ENCODE measurements around the gene UAP1L1. TPM values are rescaled to one million over a fixed set of nuclear protein-coding genes. Genes with fewer than 3 reads are reported as not detected.
"Not testable (repeated sequence)": the region's sequence is repeated elsewhere in the genome, so short reads cannot be mapped to it uniquely, and the experiment has no call there.

Gene UAP1L1
- total RNA-seq, 3 donors from 2014 or later = 10.5 to 13.6 (median 12.8) TPM

DNA sequence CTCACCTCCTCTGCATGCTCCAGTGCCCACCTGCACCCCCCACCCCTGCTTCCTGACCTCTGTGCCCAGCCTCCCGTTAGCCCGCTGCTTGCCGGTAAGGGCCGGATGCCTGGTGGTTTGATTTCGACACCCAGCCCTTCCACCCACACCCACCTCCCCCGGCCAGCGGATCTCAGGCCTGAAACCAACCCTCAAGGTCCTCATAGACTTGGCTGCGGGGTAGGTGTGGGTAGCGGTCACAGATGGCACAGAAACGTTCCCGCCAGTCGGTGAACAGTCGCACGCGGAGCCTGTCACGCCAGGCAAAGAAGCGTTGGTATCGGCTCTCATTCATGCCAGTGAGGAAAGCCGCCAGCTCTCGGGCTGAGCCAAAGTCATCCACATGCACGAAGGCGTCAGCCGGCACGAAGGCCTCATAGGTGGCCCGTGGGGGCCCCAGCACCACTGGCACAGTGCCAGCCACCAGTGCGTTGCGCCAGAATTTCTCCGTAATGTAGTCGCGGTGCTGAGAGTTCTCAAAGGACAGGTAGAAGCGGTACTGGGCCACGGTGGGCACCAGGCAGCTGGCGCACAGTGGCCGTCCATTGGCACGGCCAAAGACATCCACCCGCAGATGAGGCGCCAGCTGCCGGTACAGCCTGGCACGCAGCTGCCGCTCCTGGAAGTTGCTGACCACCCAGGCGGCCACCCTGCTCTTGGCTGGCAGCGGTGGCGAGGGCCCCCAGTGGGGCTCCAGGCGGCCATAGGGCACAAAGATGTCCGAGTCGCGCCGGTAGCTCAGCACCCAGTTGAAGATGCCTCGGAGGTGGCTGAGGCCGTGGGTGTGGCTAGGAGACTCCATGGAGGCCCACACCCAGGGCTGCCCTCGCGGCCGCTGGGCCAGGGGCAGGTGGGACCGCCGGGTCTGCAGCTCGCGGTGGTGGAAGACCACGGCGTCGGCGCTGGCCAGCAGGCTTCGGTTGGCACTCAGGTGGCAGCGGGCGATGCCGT, 46.5 kb upstream of the UAP1L1 start:
- H3K4me1 ChIP-seq (ENCODE audit: low read depth) = peaks cover 54% of the 10 kb centered on the region

DNA sequence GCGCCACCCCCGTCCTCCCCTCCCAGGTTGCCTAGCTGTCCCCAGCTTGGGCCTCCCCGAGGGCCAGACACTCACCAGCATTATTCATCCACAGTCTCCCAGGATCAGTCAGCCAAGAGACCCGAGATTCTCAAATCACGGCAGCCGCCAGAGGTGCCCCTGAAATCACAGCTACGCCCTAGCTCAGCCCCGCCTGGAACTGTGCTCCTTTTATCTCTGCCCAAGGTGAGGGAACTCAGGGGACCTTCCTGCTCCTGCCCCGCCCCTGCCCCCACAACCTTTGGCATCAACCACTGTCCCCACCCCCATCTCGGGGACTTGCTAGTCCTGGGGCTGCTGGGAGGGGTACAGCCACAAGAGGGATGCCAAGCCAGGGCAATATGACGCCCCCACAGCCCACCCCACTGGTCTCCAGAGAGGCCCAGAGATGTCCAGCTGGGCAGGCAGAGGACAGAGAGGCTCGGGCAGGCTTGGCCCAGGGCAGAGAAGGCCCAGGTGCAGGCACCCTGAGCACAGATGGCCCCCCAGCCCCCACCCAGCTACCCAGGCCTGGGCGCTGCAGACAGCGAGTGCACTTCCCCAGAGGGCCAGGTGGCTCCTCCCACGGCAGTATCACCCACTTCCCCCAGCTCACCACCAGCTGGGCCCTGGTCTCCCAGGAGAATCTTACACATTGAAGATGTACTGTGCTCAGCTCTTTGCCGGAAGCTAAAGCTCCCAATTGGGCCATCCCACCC, 45.2 kb upstream of the UAP1L1 start, which contains the start of gene FUT7:
Gene FUT7, minus strand, starts transcription at position 185 of the 737 bp plus-strand sequence. Its CDS starts 97 bp downstream, at position 88.
- intact Hi-C loops (cut with DNase I, micrococcal nuclease) = loop anchor here in 1 of 2 donors (5.0 kb wide), 1 partner anchor 250 kb away; no protein-coding TSS in a partner anchor
- H3K9me3 ChIP-seq = no peaks in the 10 kb centered on the region
- ATAC-seq (no peak), DNase-seq (no peak)
- no peak for TF ChIP-seq CTCF (IDR thresholded peaks at IDR 0.05)
- H3K4me1 ChIP-seq (ENCODE audit: low read depth) = peaks cover 43% of the 10 kb centered on the region
- H3K4me3 ChIP-seq = no peak within 1 kb of the TSS
- H3K36me3 ChIP-seq (ENCODE audit: low read depth) = no peaks in the 10 kb centered on the region

More for the DNA sequence above, 46.5 kb upstream of the UAP1L1 start:
- no peak overlapping the region for H3K4me3 ChIP-seq
- intact Hi-C loops (cut with DNase I, micrococcal nuclease) = loop anchor here in 1 of 2 donors (5.0 kb wide), 1 partner anchor 249 kb away; no protein-coding TSS in a partner anchor
- H3K36me3 ChIP-seq (ENCODE audit: low read depth) = no peaks in the 10 kb centered on the region
- no peak for TF ChIP-seq CTCF (IDR thresholded peaks at IDR 0.05)
- no peaks in the 10 kb centered on the region for H3K9me3 ChIP-seq
- ATAC-seq = no peak
- DNase-seq = peak in 1 of 3 donors; percentile 86

- Histone ChIP-seq H3K9me3 (no peaks in the 10 kb centered on the region), H3K4me1 (ENCODE audit: low read depth) (peaks cover 38% of the 10 kb centered on the region), H3K36me3 (ENCODE audit: low read depth) (no peaks in the 10 kb centered on the region), H3K4me3 (no peak overlapping the region)
- no peak for TF ChIP-seq CTCF (IDR thresholded peaks at IDR 0.05)
- DNase-seq (peak in 1 of 3 donors; percentile 76), ATAC-seq (no peak)
- intact Hi-C loops (cut with DNase I, micrococcal nuclease) = loop anchor here in 1 of 2 donors (5.0 kb wide), 1 partner anchor 251 kb away; no protein-coding TSS in a partner anchor
Measured at GRCh38 chr9:137032858-137033257, 44.5 kb upstream of the UAP1L1 start.

- H3K9me3 ChIP-seq; H3K4me3 ChIP-seq; H3K36me3 ChIP-seq (ENCODE audit: low read depth); DNase-seq; ATAC-seq: not testable (repeated sequence)
- intact Hi-C loops (cut with DNase I, micrococcal nuclease) = loop anchor here in 1 of 2 donors (5.0 kb wide), 1 partner anchor 251 kb away; no protein-coding TSS in a partner anchor
- H3K4me1 ChIP-seq (ENCODE audit: low read depth) = peaks cover 37% of the 10 kb centered on the region
Measured at GRCh38 chr9:137033481-137033880, 43.8 kb upstream of the UAP1L1 start.

- peak; percentile 64 for ATAC-seq
- H3K36me3 ChIP-seq (ENCODE audit: low read depth) = no peaks in the 10 kb centered on the region
- intact Hi-C loops (cut with DNase I, micrococcal nuclease) = loop anchor here in 1 of 2 donors (5.0 kb wide), 1 partner anchor 252 kb away; no protein-coding TSS in a partner anchor
- DNase-seq = peak in 2 of 3 donors; percentile 69 to 85
- H3K4me3 ChIP-seq = no peak overlapping the region
- H3K9me3 ChIP-seq = no peaks in the 10 kb centered on the region
- no peak for TF ChIP-seq CTCF (IDR thresholded peaks at IDR 0.05)
- peaks cover 30% of the 10 kb centered on the region for H3K4me1 ChIP-seq (ENCODE audit: low read depth)
Measured at GRCh38 chr9:137034039-137034708, 43.1 kb upstream of the UAP1L1 start.
